Skeletal muscle tissue (tissue), 4 donors: ENCODE data around the gene GNB5. TPM values are rescaled to one million over a fixed set of nuclear protein-coding genes. Genes with fewer than 3 reads are reported as not detected.

Experiments
- H3K27ac ChIP-seq: one replicate; pipeline ENCODE4 v1.7.0; 2013; ENCODE audit warnings: mild to moderate bottlenecking, low read depth, low read length, inconsistent platforms
- H3K27me3 ChIP-seq, 3 donors: one replicate each; pipeline ENCODE4 v1.7.0; 2013; ENCODE audit warnings: low read length in 3 of 3; ENCODE audit not compliant: control insufficient read depth in 3 of 3, insufficient read depth in 3 of 3
- H3K36me3 ChIP-seq, 3 donors: one replicate each; pipeline ENCODE4 v1.7.0; 2013; ENCODE audit warnings: low read length in 3 of 3; ENCODE audit not compliant: control insufficient read depth in 3 of 3, insufficient read depth in 3 of 3
- H3K4me1 ChIP-seq, 3 donors: one replicate each; pipeline ENCODE4 v1.7.0; 2013; ENCODE audit warnings: low read length in 3 of 3, mild to moderate bottlenecking in 3 of 3; ENCODE audit not compliant: control insufficient read depth in 3 of 3, insufficient read depth in 3 of 3
- H3K4me3 ChIP-seq, 3 donors: one replicate each; pipeline ENCODE4 v1.7.0; 2013; ENCODE audit warnings: low read length in 3 of 3
- H3K9ac ChIP-seq, 3 donors: one replicate each; pipeline ENCODE4 v1.7.0; 2013; ENCODE audit warnings: low read length in 3 of 3, mild to moderate bottlenecking in 3 of 3, moderate library complexity in 2 of 3, low read depth in 1 of 3
- H3K9me3 ChIP-seq, 3 donors: one replicate each; pipeline ENCODE4 v1.7.0; 2013; ENCODE audit warnings: low read length in 3 of 3; ENCODE audit not compliant: control insufficient read depth in 3 of 3
- total RNA-seq: library from RNA; depleted of rRNA; stranded (reverse); fragments of >200 nt; gene quantifications from one replicate; pipeline ENCODE4 v1.2.3, GENCODE V29; 2014
- donor health status: Osteomylitis.

The GNB5 gene
- total RNA-seq, 1 donor from 2014 or later, result 2.6 TPM

DNA sequence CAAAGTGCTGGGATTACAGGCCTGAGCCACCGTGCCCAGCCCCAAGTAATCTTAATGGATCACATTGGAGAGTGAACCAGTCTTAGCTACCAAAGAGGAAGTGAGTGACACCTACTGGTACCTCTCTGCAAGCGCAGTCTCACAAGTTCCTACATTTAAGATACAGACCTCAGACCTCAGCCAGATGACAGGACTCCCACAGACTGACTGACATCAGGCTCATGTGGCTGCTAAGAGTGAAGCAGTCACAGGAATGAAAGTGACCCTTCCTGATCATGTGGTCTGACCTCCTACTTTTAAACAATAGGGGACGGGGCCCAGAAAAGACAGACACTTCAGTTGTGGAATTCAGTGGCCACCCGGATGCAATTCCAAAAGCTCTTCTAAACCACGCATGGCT is 36.3 kb upstream of the GNB5 start:
- no peaks in the 10 kb centered on the region for H3K4me1 ChIP-seq
- no peak overlapping the region for H3K4me3 ChIP-seq
- peaks cover 0 to 3% (median 3%) of the 10 kb centered on the region in 3 donors for H3K36me3 ChIP-seq
- no peak overlapping the region for H3K9ac ChIP-seq
- H3K27ac ChIP-seq, result no peak overlapping the region
- H3K27me3 ChIP-seq, result peaks cover 0 to 4% (median 0%) of the 10 kb centered on the region in 3 donors
- H3K9me3 ChIP-seq, result no peaks in the 10 kb centered on the region

GRCh38 chr15:52225230-52225629 is 34.0 kb upstream of the GNB5 start:
- H3K9me3 ChIP-seq, result no peaks in the 10 kb centered on the region
- H3K27me3 ChIP-seq, result no peaks in the 10 kb centered on the region

GRCh38 chr15:52224211-52224610 is 33.0 kb upstream of the GNB5 start:
- no peak overlapping the region for H3K27ac ChIP-seq
- no peaks in the 10 kb centered on the region for H3K4me1 ChIP-seq
- H3K9me3 ChIP-seq, result no peaks in the 10 kb centered on the region
- no peak overlapping the region for H3K4me3 ChIP-seq
- H3K36me3 ChIP-seq, result peaks cover 0 to 5% (median 0%) of the 10 kb centered on the region in 3 donors
- no peak overlapping the region for H3K9ac ChIP-seq
- no peaks in the 10 kb centered on the region for H3K27me3 ChIP-seq

More at GRCh38 chr15:52225230-52225629, 34.0 kb upstream of the GNB5 start:
- no peak overlapping the region for H3K27ac ChIP-seq
- H3K4me3 ChIP-seq, result no peak overlapping the region
- no peak overlapping the region for H3K9ac ChIP-seq
- no peaks in the 10 kb centered on the region for H3K4me1 ChIP-seq
- H3K36me3 ChIP-seq, result peaks cover 0 to 3% (median 0%) of the 10 kb centered on the region in 3 donors

DNA sequence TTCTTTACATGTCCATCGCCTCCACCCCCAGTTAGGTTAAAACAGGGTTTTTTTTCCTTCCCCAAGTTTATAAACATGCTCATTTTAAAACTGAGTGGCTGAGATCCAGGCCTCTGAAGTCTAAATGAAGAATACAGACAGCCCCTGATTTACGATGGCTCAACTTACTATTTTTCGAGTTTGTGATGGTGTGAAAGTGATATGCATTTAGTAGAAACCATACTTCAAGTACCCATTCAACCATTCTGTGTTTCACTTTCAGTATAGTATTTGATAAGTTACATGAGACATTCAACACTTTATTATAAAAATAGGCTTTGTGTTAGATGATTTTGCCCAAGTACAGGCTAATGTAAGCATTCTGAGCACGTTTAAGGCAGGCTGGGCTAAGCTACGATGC is 30.5 kb upstream of the GNB5 start:
- no peaks in the 10 kb centered on the region for H3K27me3 ChIP-seq
- H3K27ac ChIP-seq, result no peak overlapping the region
- no peak overlapping the region for H3K4me3 ChIP-seq
- peaks cover 0 to 8% (median 0%) of the 10 kb centered on the region in 3 donors for H3K36me3 ChIP-seq
- H3K4me1 ChIP-seq, result peaks cover 0 to 5% (median 3%) of the 10 kb centered on the region in 3 donors
- H3K9ac ChIP-seq, result no peak overlapping the region
- H3K9me3 ChIP-seq, result no peaks in the 10 kb centered on the region

GRCh38 chr15:52220937-52221660 is 29.9 kb upstream of the GNB5 start:
- no peak overlapping the region for H3K27ac ChIP-seq
- H3K27me3 ChIP-seq, result no peaks in the 10 kb centered on the region
- no peaks in the 10 kb centered on the region for H3K9me3 ChIP-seq
- peaks cover 0 to 8% (median 0%) of the 10 kb centered on the region in 3 donors for H3K36me3 ChIP-seq
- peaks cover 0 to 5% (median 4%) of the 10 kb centered on the region in 3 donors for H3K4me1 ChIP-seq
- no peak overlapping the region for H3K9ac ChIP-seq
- no peak overlapping the region for H3K4me3 ChIP-seq

- Histone ChIP-seq H3K4me1 (peaks cover 2 to 7% (median 6%) of the 10 kb centered on the region in 3 donors), H3K9me3 (no peaks in the 10 kb centered on the region), H3K9ac (no peak overlapping the region), H3K4me3 (no peak overlapping the region), H3K36me3 (peaks cover 0 to 8% (median 0%) of the 10 kb centered on the region in 3 donors), H3K27me3 (no peaks in the 10 kb centered on the region), H3K27ac (no peak overlapping the region)
Measured at GRCh38 chr15:52220251-52220650, 29.1 kb upstream of the GNB5 start.

DNA sequence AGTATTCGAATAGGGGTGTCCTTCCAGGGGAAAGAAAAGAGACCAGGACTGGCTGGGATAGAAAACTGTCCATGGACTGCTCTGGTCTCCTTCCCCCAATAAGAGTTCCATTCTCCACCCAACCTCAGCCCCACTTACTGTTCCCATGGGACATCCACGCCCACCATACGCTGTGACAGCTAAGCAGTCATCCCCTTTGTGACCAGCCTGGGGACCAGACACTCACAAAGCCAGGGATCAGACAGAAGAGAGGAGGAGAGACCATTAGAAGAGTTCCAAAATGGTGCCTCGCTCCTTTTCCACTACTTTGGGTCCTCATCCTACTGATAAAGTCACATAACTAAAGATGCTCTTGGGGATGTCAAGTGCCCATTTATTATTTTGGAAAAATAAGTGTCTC is 27.6 kb upstream of the GNB5 start:
- H3K9ac ChIP-seq, result no peak overlapping the region
- H3K27ac ChIP-seq, result no peak overlapping the region
- H3K27me3 ChIP-seq, result no peaks in the 10 kb centered on the region
- H3K4me1 ChIP-seq, result peaks cover 10 to 18% (median 16%) of the 10 kb centered on the region in 3 donors
- no peak overlapping the region for H3K4me3 ChIP-seq
- peaks cover 0 to 8% (median 0%) of the 10 kb centered on the region in 3 donors for H3K36me3 ChIP-seq
- no peaks in the 10 kb centered on the region for H3K9me3 ChIP-seq

DNA sequence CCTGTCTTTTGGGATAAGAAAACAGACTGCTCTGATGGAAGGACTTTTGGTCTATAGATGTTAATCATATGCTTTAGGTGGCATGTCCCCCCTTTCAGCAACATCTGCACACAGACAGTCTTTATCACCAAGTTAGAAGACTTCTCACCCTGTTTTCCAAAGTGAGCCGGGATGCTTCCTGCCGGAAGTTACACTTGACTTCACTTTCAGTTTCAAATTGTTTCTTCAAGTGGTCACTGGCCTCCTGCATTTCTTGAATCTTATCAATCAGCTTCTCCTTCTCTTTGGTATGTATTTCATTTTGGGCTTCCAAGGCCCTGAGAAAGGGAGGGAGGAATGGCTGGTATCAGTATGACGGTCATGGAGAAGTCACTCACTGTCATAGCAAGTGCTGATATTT is 27.2 kb upstream of the GNB5 start:
- H3K9me3 ChIP-seq, result no peaks in the 10 kb centered on the region
- peaks cover 14 to 23% (median 19%) of the 10 kb centered on the region in 3 donors for H3K4me1 ChIP-seq
- H3K27ac ChIP-seq, result no peak overlapping the region
- H3K27me3 ChIP-seq, result no peaks in the 10 kb centered on the region
- peaks cover 0 to 5% (median 0%) of the 10 kb centered on the region in 3 donors for H3K36me3 ChIP-seq
- no peak overlapping the region for H3K9ac ChIP-seq
- H3K4me3 ChIP-seq, result no peak overlapping the region

DNA sequence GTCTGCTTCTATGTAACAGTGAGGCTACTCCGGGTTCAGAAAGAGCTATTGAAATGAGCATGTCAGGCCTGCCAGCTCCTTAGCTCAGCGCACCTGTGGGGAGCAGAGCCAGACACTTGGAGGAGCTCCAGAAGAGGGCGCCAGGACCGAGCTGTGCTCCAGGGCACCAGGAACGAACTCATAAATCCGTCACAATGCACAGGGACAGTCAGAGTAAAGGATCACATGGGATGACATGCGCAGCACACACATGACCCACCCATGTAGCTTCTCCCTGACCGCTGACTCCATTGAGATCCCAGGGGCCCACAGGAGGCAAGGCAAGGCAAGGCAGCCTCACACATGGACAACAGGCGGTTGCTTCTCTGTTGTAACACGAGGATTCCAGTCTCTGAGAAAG is 26.0 kb upstream of the GNB5 start:
- peaks cover 18 to 33% (median 19%) of the 10 kb centered on the region in 3 donors for H3K4me1 ChIP-seq
- peaks cover 3 to 5% (median 3%) of the 10 kb centered on the region in 3 donors for H3K36me3 ChIP-seq
- no peak overlapping the region for H3K9ac ChIP-seq
- H3K4me3 ChIP-seq, result no peak overlapping the region
- H3K27ac ChIP-seq, result no peak overlapping the region
- no peaks in the 10 kb centered on the region for H3K9me3 ChIP-seq
- H3K27me3 ChIP-seq, result no peaks in the 10 kb centered on the region

GRCh38 chr15:52214553-52214952 is 23.4 kb upstream of the GNB5 start:
- H3K27me3 ChIP-seq, result no peaks in the 10 kb centered on the region
- H3K4me3 ChIP-seq, result peak overlapping the region; percentile 27 to 50 (median 33)
- H3K27ac ChIP-seq, result no peak overlapping the region
- peaks cover 18 to 38% (median 19%) of the 10 kb centered on the region in 3 donors for H3K4me1 ChIP-seq
- H3K36me3 ChIP-seq, result peaks cover 3 to 8% (median 5%) of the 10 kb centered on the region in 3 donors
- peak overlapping the region in 1 of 3 donors; percentile 45 for H3K9ac ChIP-seq
- no peaks in the 10 kb centered on the region for H3K9me3 ChIP-seq
